Glutamatergic neuron (in vitro differentiated cells): ENCODE results near the gene CFAP161. TPM values are rescaled to one million over a fixed set of nuclear protein-coding genes. Genes with fewer than 3 reads are reported as not detected.

ENCODE experiments used
- DNase-seq: peaks from one replicate; pipeline ENCODE4 v3.0.0; 2022
- H3K27ac Mint-ChIP-seq: one replicate; pipeline ENCODE4 v1.8.0; 2020; ENCODE audit warnings: mild to moderate bottlenecking, mixed read lengths, inconsistent platforms; ENCODE audit not compliant: unreplicated experiment
- H3K27me3 Mint-ChIP-seq: one replicate; pipeline ENCODE4 v1.8.0; 2020; ENCODE audit warnings: mild to moderate bottlenecking, moderate library complexity, mixed read lengths, inconsistent platforms; ENCODE audit not compliant: unreplicated experiment
- H3K36me3 Mint-ChIP-seq: one replicate; pipeline ENCODE4 v1.8.0; 2020; ENCODE audit warnings: mild to moderate bottlenecking, mixed read lengths, inconsistent platforms; ENCODE audit not compliant: unreplicated experiment
- H3K4me1 Mint-ChIP-seq: one replicate; pipeline ENCODE4 v1.8.0; 2020; ENCODE audit warnings: mild to moderate bottlenecking, low read depth, mixed read lengths, inconsistent platforms; ENCODE audit not compliant: unreplicated experiment
- H3K4me3 Mint-ChIP-seq: one replicate; pipeline ENCODE4 v1.8.0; 2020; ENCODE audit warnings: mild to moderate bottlenecking, mixed read lengths, inconsistent platforms; ENCODE audit not compliant: unreplicated experiment
- H3K9me3 Mint-ChIP-seq: one replicate; pipeline ENCODE4 v1.8.0; 2020; ENCODE audit warnings: mild to moderate bottlenecking, moderate library complexity, mixed read lengths, inconsistent platforms; ENCODE audit not compliant: unreplicated experiment
- total RNA-seq: library from RNA; stranded (reverse); fragmentation: NEBNext Ultra II Directional; extraction: Animal tissue kit (Norgen Biotek cat#: 25700); gene quantifications from one replicate; pipeline ENCODE4 v1.2.1, GENCODE V29; 2021; ENCODE audit not compliant: unreplicated experiment
- TF ChIP-seq, protein P1 (sequence below): fragments of 200-600 bp; sonication (generic); IDR thresholded peaks from one replicate; pipeline ENCODE4 v1.5.0; 2021; ENCODE audit not compliant: partially characterized antibody, unreplicated experiment

CFAP161 gene
- total RNA-seq, 1 donor from 2014 or later: 0.39 TPM

DNA sequence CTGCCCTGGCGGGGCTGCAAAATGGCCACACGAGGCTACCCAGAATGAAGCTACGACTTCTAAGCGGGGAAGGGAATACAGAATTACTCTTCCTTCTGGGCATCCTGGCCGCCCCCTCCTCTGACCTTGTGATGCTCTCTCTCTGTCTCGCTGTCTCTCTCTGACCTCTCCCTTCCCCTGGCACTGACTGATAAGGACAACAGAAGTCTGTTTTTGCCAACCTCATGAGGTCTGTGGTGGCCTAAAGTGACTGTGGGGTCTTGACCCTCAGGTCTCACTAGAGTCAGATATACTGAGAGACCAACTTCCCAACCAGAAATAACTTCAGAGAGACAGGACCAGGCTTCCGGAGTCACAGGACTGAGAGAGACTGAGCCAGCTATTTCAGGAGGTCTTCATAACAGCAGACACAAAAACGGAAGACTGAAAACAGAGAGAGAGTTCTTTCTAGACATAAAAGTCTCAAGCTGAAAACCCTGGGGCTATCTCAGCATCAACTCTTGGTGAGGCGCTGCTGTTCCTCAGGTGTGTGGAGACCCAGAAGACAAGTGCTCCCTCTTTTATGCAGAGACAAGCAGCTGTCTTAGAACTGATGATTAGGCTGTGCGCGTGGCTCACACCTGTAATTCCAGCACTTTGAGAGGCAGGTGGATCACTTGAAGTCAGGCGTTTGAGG is 38.2 kb upstream of the CFAP161 start:
- H3K4me3 Mint-ChIP-seq: no peak overlapping the region
- H3K36me3 Mint-ChIP-seq: no peaks in the 10 kb centered on the region
- H3K27ac Mint-ChIP-seq: no peak overlapping the region
- TF ChIP-seq, protein P1, sequence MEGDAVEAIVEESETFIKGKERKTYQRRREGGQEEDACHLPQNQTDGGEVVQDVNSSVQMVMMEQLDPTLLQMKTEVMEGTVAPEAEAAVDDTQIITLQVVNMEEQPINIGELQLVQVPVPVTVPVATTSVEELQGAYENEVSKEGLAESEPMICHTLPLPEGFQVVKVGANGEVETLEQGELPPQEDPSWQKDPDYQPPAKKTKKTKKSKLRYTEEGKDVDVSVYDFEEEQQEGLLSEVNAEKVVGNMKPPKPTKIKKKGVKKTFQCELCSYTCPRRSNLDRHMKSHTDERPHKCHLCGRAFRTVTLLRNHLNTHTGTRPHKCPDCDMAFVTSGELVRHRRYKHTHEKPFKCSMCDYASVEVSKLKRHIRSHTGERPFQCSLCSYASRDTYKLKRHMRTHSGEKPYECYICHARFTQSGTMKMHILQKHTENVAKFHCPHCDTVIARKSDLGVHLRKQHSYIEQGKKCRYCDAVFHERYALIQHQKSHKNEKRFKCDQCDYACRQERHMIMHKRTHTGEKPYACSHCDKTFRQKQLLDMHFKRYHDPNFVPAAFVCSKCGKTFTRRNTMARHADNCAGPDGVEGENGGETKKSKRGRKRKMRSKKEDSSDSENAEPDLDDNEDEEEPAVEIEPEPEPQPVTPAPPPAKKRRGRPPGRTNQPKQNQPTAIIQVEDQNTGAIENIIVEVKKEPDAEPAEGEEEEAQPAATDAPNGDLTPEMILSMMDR: no peak
- peaks cover 9% of the 10 kb centered on the region for H3K4me1 Mint-ChIP-seq
- H3K27me3 Mint-ChIP-seq: peaks cover 6% of the 10 kb centered on the region
- peaks cover 3% of the 10 kb centered on the region for H3K9me3 Mint-ChIP-seq
- DNase-seq: no peak

DNA sequence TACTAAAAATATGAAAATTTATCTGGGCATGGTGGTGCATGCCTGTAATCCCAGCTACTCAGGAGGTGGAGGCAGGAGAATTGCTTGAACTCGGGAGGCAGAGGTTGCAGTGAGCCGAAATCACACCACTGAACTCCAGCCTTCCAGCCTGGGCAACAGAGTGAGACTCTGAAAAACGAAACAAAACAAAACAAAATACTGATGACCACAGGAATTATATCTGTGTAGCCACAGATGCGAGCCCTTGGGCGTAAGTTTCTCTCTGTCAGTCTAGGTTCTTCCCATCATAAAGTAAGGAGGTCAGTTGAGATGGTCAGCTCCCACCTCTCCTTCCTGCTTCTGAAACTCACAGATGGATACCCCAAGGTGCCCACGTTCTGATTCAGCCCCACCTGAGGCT is 37.7 kb upstream of the CFAP161 start:
- H3K4me1 Mint-ChIP-seq: peaks cover 9% of the 10 kb centered on the region
- H3K27me3 Mint-ChIP-seq: peaks cover 6% of the 10 kb centered on the region
- no peak overlapping the region for H3K4me3 Mint-ChIP-seq
- no peak for DNase-seq
- no peak overlapping the region for H3K27ac Mint-ChIP-seq
- TF ChIP-seq, protein P1: no peak
- peaks cover 3% of the 10 kb centered on the region for H3K9me3 Mint-ChIP-seq
- H3K36me3 Mint-ChIP-seq: no peaks in the 10 kb centered on the region

- peaks cover 4% of the 10 kb centered on the region for H3K4me1 Mint-ChIP-seq
- DNase-seq: no peak
- H3K9me3 Mint-ChIP-seq: peaks cover 4% of the 10 kb centered on the region
- H3K27me3 Mint-ChIP-seq: peaks cover 6% of the 10 kb centered on the region
- H3K27ac Mint-ChIP-seq: no peak overlapping the region
- H3K4me3 Mint-ChIP-seq: no peak overlapping the region
- TF ChIP-seq, protein P1: no peak
- no peaks in the 10 kb centered on the region for H3K36me3 Mint-ChIP-seq
These were observed 36.8 kb upstream of the CFAP161 start for GRCh38 chr15:81097116-81097889.

DNA sequence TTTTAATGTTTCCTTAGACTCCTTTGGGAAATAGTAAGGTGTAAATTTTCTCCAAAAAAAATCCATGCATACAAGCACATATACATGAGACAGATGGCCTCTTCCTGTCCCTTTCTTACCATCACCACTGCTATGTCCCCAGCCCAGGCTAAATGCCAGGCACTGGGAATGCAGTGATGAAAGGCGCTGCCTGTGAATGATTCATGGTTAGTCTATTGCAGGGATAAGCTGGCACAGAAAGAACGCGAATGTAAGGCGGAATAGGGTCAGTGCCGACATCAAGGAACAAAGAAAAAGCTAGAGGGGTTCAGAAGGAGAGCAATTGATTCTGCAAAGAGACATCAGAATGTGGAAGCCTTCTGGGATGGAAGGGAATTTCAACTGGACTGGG is 36.2 kb upstream of the CFAP161 start:
- no peak for DNase-seq
- H3K9me3 Mint-ChIP-seq: peaks cover 4% of the 10 kb centered on the region
- TF ChIP-seq, protein P1: no peak
- H3K27ac Mint-ChIP-seq: no peak overlapping the region
- no peaks in the 10 kb centered on the region for H3K36me3 Mint-ChIP-seq
- no peak overlapping the region for H3K4me3 Mint-ChIP-seq
- H3K4me1 Mint-ChIP-seq: peaks cover 2% of the 10 kb centered on the region
- H3K27me3 Mint-ChIP-seq: peaks cover 6% of the 10 kb centered on the region

GRCh38 chr15:81098349-81098748 is 35.7 kb upstream of the CFAP161 start:
- peaks cover 2% of the 10 kb centered on the region for H3K4me1 Mint-ChIP-seq
- peaks cover 6% of the 10 kb centered on the region for H3K27me3 Mint-ChIP-seq
- DNase-seq: no peak
- TF ChIP-seq, protein P1: no peak
- H3K4me3 Mint-ChIP-seq: no peak overlapping the region
- H3K27ac Mint-ChIP-seq: no peak overlapping the region
- peaks cover 3% of the 10 kb centered on the region for H3K9me3 Mint-ChIP-seq
- no peaks in the 10 kb centered on the region for H3K36me3 Mint-ChIP-seq
